GM19238 (cell line): Measurements from ENCODE around the gene GALNS.

Experiments
- DNase-seq: peaks from one replicate; pipeline ENCODE4 v3.0.0; 2011; ENCODE audit warnings: low spot score; ENCODE audit not compliant: insufficient read length

The GALNS gene

GRCh38 chr16:88857728-88858339 is 1.1 kb upstream of the GALNS start:
- peak; percentile 93 for DNase-seq

DNA sequence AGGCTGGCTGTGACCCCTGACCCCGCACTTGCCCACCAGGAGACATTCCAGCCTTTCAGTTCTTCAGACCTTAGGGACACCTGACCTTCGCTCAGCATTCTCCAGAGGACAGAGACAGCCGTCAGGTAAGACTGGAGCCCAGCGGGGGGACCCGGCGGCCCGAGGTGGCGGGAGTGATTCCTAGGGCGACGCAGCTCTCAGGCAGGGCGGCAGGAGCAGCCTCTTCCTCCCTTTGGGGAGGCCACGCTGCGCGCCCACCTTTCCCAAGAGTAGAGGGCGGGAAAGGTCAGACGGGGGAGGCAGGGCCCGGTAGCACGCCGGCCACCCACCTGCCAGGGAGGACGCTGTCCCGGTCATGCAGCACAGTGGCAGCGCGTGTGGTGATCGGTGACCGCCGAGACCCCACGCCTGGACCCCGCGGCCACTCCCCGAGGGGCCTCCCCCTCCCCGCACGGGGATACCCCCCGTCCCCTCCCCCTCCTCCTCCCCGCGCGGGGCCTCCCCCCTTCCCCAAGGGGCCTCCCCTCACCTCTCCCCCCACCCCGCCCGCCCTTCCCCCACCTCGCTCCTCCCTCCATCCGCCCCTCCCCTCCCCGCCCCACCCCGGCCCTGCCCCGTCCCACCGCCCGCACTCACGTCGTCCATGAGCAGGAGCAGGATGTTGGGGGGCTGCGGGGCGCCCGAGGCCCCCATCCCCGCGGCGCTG is 472 bp downstream of the GALNS start:
- DNase-seq: no peak

GRCh38 chr16:88855736-88856121 is 1.0 kb downstream of the GALNS start:
- DNase-seq: no peak

DNA sequence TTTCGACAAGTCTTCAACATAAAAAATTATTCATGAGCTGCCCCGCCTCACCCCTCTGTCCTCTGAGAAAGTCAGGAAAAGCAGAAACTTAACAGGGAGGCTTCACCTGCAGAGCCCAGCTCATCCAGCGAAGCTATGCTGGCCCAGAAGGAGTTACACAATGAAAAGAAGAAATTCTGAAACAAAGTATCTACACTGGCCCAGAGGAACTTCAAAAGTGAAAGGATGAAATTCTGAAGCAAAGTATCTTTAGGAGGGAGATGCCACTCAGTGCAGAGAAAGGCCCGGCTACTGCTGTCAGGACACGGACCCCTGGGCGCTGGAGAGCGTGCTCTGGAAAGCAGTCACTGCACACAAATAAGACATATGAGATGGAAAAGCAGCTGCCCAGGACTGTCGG is 1.6 kb downstream of the GALNS start:
- no peak for DNase-seq

- peak; percentile 48 for DNase-seq
Measured at GRCh38 chr16:88854306-88855111, 2.2 kb downstream of the GALNS start.

GRCh38 chr16:88853325-88853941 is 3.3 kb downstream of the GALNS start:
- DNase-seq: no peak

DNA sequence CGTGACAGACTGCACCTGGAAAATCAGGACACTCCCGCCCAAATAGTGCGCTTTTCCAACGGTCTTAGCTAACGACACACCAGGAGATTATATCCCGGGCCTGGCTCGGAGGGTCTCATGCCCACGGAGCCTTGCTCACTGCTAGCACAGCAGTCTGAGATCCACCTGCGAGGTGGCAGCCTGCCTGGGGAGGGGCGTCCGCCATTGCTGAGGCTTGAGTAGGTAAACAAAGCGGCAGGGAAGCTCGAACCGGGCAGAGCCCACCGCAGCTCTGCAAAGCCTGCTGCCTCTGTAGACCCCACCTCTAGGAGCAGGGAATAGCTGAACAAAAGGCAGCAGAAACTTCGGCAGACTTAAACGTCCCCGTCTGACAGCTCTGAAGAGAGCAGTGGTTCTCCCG is 5.1 kb downstream of the GALNS start:
- DNase-seq: no peak

- DNase-seq: no peak
Measured at GRCh38 chr16:88850531-88851199, 6.1 kb downstream of the GALNS start.

DNA sequence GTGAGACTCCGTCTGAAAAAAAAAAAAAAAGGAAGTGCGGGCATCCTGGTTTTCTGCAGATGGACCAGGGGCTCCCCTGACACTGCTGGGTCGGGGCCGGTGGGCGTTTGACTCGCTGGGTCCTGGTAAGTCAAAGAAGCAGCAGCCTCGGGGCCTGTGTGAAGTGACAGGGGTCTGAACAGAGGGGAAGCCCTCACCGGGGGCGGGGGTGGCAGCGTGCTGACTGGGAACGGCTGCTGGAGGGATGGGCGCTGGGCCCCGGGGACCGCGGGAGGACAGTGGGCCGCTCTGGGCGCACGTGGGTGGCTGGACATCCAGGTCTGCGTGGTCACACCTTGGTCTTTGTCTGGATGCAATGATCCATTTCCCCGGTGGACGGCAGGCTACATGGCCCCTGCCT is 8.2 kb downstream of the GALNS start:
- DNase-seq: no peak

GRCh38 chr16:88847654-88848053 is 9.1 kb downstream of the GALNS start:
- no peak for DNase-seq

GRCh38 chr16:88846088-88846487 is 10.7 kb downstream of the GALNS start:
- no peak for DNase-seq

DNA sequence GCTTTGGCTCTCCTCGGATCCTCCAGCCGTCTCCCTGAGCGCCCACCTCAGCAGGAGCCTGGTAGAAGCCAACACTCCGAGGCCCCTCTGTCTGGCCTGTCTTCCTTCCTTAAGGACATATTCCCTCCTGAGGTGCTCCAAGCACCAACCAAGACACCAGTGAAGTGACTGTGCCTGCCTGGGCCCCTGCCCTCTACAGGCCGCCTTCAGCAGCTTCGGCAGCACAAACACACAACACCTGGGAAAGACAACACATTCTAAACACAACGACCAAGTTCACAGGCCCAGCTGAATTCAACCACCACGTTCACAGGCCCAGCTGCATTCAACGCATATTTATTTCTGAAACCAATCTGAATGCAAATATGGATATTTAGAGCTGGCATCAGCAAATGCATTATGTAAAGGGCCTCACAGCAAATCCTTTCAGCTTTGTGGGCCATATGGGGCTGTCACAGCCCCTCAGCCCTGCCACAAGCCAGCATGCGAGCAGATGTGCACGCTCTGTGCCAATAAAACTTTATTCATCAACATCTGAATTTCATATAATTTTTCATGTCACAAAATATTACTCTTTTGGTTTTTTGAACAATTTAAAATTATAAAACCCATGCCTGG is 12.2 kb downstream of the GALNS start:
- DNase-seq: no peak

GRCh38 chr16:88843256-88843655 is 13.5 kb downstream of the GALNS start:
- no peak for DNase-seq

- DNase-seq: no peak
Measured at GRCh38 chr16:88842806-88843205, 13.9 kb downstream of the GALNS start.

GRCh38 chr16:88842308-88842756 is 14.4 kb downstream of the GALNS start:
- no peak for DNase-seq

- no peak for DNase-seq
Measured at GRCh38 chr16:88841521-88842307, 15.0 kb downstream of the GALNS start.

- DNase-seq: no peak
Measured at GRCh38 chr16:88840600-88841215, 16.0 kb downstream of the GALNS start.

- no peak for DNase-seq
Measured at GRCh38 chr16:88839745-88840599, 16.8 kb downstream of the GALNS start.

- DNase-seq: no peak
Measured at GRCh38 chr16:88839026-88839529, 17.7 kb downstream of the GALNS start.
